ENCODE measurements around the gene ADCY4.
A peak's percentile ranks its signal among the peaks of the same experiment; 100 is the strongest.
"Not testable (repeated sequence)": the region's sequence is repeated elsewhere in the genome, so short reads cannot be mapped to it uniquely, and the experiment has no call there.

Gene ADCY4

DNA sequence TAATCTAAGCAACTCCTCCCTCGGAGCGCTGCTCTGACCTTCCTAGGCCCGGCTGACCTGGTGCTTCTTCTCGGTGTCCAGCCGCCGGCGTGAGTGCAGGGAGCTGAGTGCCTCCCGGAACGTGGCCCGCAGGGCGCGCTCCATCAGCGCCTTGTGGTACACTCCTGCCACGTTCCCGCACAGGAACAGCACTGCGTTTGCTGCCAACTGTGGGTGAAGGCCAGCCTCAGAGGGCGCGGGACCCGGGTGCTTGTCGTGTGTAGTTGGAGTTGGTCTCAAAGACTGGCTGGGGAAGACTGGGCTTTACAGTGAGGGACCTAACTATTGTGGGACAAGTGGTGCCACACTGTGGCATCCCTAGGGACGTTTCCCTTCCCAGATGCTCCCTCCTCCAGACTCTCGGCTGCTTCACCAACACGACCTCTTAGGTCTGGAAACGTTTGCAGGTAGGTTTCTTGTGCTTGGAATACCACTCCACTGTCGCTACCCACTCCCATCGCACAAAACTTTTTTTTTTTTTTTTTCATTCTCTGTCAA lies 3.1 kb downstream of the ADCY4 start:
- Mint-ChIP-seq H3K27ac (no peak overlapping the region), H3K27me3 (ENCODE audit: low read depth, poor library complexity) (peaks cover 81% of the 10 kb centered on the region), H3K4me1 (peaks cover 49% of the 10 kb centered on the region), H3K36me3 (ENCODE audit: low read depth) (no peaks in the 10 kb centered on the region), H3K4me3 (peak overlapping the region; percentile 78), H3K9me3 (peaks cover 8% of the 10 kb centered on the region)
- no peak for DNase-seq
- TF ChIP-seq, protein P1, sequence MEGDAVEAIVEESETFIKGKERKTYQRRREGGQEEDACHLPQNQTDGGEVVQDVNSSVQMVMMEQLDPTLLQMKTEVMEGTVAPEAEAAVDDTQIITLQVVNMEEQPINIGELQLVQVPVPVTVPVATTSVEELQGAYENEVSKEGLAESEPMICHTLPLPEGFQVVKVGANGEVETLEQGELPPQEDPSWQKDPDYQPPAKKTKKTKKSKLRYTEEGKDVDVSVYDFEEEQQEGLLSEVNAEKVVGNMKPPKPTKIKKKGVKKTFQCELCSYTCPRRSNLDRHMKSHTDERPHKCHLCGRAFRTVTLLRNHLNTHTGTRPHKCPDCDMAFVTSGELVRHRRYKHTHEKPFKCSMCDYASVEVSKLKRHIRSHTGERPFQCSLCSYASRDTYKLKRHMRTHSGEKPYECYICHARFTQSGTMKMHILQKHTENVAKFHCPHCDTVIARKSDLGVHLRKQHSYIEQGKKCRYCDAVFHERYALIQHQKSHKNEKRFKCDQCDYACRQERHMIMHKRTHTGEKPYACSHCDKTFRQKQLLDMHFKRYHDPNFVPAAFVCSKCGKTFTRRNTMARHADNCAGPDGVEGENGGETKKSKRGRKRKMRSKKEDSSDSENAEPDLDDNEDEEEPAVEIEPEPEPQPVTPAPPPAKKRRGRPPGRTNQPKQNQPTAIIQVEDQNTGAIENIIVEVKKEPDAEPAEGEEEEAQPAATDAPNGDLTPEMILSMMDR (IDR thresholded peaks at IDR 0.05) = no peak

DNA sequence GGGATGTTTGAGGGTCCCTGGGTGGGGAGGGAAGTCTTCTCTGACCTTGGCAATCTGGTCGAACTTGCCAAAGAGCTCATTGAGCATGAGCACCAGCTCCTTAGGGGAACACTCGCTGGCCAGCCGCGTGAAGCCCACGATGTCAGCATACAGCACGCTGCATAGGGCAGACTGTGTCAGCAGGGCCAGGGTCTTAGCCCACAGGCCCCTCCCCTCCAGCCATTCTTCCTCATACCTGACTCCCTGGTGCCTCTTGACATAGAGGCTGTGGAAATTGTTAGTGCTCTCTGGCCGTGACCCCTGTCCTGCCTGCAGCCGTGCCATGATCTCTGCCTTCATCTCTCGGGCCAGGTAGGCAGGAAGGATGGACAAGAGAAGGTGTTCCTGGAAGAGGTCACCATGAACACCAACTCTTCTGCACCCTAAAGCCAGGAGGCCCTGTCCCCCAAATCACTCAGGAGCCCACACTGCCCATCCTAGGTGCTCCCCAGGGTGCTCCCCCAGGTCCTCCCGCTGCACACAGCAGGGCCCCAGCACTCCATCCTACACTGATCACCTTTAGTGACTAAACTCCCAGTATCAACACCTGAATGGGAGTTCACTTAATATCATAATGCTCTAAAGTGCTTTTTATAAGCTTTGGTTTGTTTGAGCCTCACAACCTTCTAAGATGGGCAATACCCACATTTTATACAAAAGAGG lies 3.7 kb downstream of the ADCY4 start:
- H3K36me3 Mint-ChIP-seq (ENCODE audit: low read depth) = no peaks in the 10 kb centered on the region
- TF ChIP-seq, protein P1 (IDR thresholded peaks at IDR 0.05) = no peak
- no peak overlapping the region for H3K27ac Mint-ChIP-seq
- peaks cover 47% of the 10 kb centered on the region for H3K4me1 Mint-ChIP-seq
- H3K27me3 Mint-ChIP-seq (ENCODE audit: low read depth, poor library complexity) = peaks cover 75% of the 10 kb centered on the region
- H3K4me3 Mint-ChIP-seq = no peak overlapping the region
- peaks cover 8% of the 10 kb centered on the region for H3K9me3 Mint-ChIP-seq
- DNase-seq = no peak

DNA sequence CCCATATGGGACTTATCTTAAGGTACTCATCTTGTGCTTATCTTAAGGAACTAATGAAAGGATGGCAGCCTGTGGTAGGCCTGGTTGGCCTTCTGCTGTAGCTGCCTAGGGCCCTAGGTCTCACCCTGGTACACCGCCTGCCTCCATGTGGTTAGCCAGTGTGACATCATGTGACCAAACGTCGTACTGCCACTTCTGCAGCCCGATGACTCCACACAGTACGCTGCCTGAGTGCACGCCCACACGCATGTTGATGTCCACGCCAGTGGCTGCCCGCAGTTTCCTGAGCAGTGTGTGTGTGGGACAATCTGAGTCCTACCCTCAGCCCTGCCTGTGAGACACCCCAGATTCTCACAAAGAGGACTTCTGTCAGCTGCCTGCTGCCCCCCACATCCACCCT lies 5.1 kb downstream of the ADCY4 start:
- H3K27me3 Mint-ChIP-seq (ENCODE audit: low read depth, poor library complexity) = peaks cover 63% of the 10 kb centered on the region
- no peak overlapping the region for H3K4me3 Mint-ChIP-seq
- no peak for DNase-seq
- no peak overlapping the region for H3K27ac Mint-ChIP-seq
- peaks cover 8% of the 10 kb centered on the region for H3K9me3 Mint-ChIP-seq
- no peaks in the 10 kb centered on the region for H3K36me3 Mint-ChIP-seq (ENCODE audit: low read depth)
- peaks cover 43% of the 10 kb centered on the region for H3K4me1 Mint-ChIP-seq
- TF ChIP-seq, protein P1 (IDR thresholded peaks at IDR 0.05) = no peak

DNA sequence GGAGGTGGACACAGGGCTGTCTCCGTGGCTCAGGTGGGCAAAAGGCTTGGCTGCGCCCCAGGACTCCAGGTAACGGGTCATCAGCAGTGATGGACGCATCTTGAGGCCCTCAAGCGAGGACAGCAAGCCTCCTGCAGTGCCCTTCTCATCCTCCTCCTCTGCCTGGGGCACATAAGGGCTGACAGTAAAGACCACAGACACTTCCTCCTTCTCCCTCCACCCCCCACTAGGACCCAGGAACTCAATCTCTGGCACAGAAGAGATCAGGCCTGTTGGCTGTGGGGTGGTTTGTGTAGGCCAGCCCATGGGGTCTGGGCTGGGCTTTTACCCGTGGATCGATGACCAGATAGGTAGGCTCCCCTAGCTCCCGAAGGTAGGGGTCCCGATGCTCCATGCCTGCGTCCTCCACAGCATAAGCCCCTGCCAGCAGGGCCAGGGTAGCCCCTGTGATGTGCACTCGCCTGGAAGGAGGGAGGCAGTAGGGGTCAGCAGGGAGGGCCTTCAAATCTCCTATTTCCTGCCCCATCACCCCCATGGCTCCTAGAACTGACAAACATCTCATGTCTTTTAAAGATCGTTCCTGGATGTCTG lies 5.7 kb downstream of the ADCY4 start:
- peaks cover 8% of the 10 kb centered on the region for H3K9me3 Mint-ChIP-seq
- H3K27ac Mint-ChIP-seq = no peak overlapping the region
- H3K36me3 Mint-ChIP-seq (ENCODE audit: low read depth) = no peaks in the 10 kb centered on the region
- peaks cover 59% of the 10 kb centered on the region for H3K27me3 Mint-ChIP-seq (ENCODE audit: low read depth, poor library complexity)
- H3K4me1 Mint-ChIP-seq = peaks cover 48% of the 10 kb centered on the region
- DNase-seq = no peak
- no peak overlapping the region for H3K4me3 Mint-ChIP-seq
- TF ChIP-seq, protein P1 (IDR thresholded peaks at IDR 0.05) = no peak

DNA sequence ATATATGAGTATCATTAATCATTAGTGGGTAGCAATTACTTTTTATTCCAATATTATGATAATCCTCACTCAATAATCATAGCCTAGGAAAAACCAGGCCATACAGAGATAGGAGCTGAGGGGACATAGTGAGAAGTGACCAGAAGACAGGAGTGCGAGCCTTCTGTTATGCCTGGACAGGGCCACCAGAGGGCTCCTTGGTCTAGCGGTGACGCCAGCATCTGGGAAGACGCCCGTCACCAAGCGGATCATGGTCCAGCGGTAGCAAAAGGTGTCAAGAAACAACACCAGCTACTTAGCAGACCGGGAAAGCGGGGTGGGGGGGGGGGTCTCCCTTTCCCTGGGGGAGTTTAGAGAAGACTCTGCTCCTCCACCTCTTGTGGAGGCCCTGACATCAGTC lies 7.0 kb downstream of the ADCY4 start:
- not testable (repeated sequence) for H3K27ac Mint-ChIP-seq; H3K36me3 Mint-ChIP-seq (ENCODE audit: low read depth); H3K4me3 Mint-ChIP-seq; H3K9me3 Mint-ChIP-seq
- peaks cover 49% of the 10 kb centered on the region for H3K27me3 Mint-ChIP-seq (ENCODE audit: low read depth, poor library complexity)
- peak; percentile 55 for DNase-seq
- H3K4me1 Mint-ChIP-seq = peaks cover 54% of the 10 kb centered on the region
- TF ChIP-seq, protein P1 (IDR thresholded peaks at IDR 0.05) = peak; percentile 59

Data from nephron progenitor cell (in vitro differentiated cells).